IMR-90 (cell line): ENCODE results near the gene HAVCR1. TPM values are rescaled to one million over a fixed set of nuclear protein-coding genes. Genes with fewer than 3 reads are reported as not detected.

Experiments used
- ATAC-seq: fragments of 200-7000 bp; cut with Tn5 transposase; 2 replicates; pipeline ENCODE4 v1.9.1; 2020; ENCODE audit warnings: low read depth, mild to moderate bottlenecking, moderate library complexity
- BruUV-seq: library from RNA; stranded (reverse); fragments of 400-500 nt; replicated peaks from 2 replicates; lab custom pipeline; 2021; lab: Mats Ljungman, UMichigan
- CTCF ChIA-PET: fragments of 300-600 bp; formaldehyde crosslinking; extraction: SDS; loops from one replicate; lab custom pipeline; 2021; ENCODE audit warnings: antibody characterized with exemption; lab: Yijun Ruan, JAX
- POLR2A ChIA-PET: fragments of 300-600 bp; sonication (Branson Sonifier 250); formaldehyde crosslinking; loops from one replicate; lab custom pipeline; 2022; ENCODE audit warnings: antibody characterized with exemption; ENCODE audit not compliant: unreplicated experiment; lab: Charles Lee
- DNase-seq: peaks from one replicate; pipeline ENCODE4 v3.0.0; 2013
- H2AFZ ChIP-seq: replicated peaks from 2 replicates; pipeline ENCODE3; 2013; ENCODE audit warnings: low read length, mild to moderate bottlenecking; ENCODE audit not compliant: poor library complexity
- H2AK5ac ChIP-seq: 2 replicates; pipeline ENCODE4 v1.6.1; 2013; ENCODE audit warnings: low read depth, low read length, inconsistent platforms
- H2AK9ac ChIP-seq: replicated peaks from 2 replicates; pipeline ENCODE3; 2013; ENCODE audit warnings: mild to moderate bottlenecking, low read depth, low read length, moderate library complexity; ENCODE audit not compliant: poor library complexity
- H2BK120ac ChIP-seq: 2 replicates; pipeline ENCODE4 v1.6.1; 2013; ENCODE audit warnings: low read depth, low read length, inconsistent platforms
- H2BK15ac ChIP-seq: 3 replicates; pipeline ENCODE4 v1.6.1; 2013; ENCODE audit warnings: low read depth, low read length, inconsistent platforms
- H2BK20ac ChIP-seq: 2 replicates; pipeline ENCODE4 v1.6.1; 2013; ENCODE audit warnings: low read depth, mild to moderate bottlenecking, inconsistent platforms, low read length, moderate library complexity
- H2BK5ac ChIP-seq: 2 replicates; pipeline ENCODE4 v1.6.1; 2013; ENCODE audit warnings: mild to moderate bottlenecking, low read depth, low read length, inconsistent platforms; ENCODE audit not compliant: poor library complexity, severe bottlenecking
- H3K14ac ChIP-seq: replicated peaks from 2 replicates; pipeline ENCODE4 v1.6.1; 2013; ENCODE audit warnings: low read depth, low read length, inconsistent platforms
- H3K18ac ChIP-seq: 2 replicates; pipeline ENCODE4 v1.6.1; 2013; ENCODE audit warnings: low read depth, low read length, control low read depth
- H3K23ac ChIP-seq: 2 replicates; pipeline ENCODE4 v1.6.1; 2013; ENCODE audit warnings: low read depth, low read length, inconsistent platforms
- H3K27ac ChIP-seq: 2 replicates; pipeline ENCODE4 v1.5.1; 2013; ENCODE audit warnings: mild to moderate bottlenecking, control low read depth, low read length; ENCODE audit not compliant: insufficient read depth
- H3K27me3 ChIP-seq: 2 replicates; pipeline ENCODE4 v1.6.1; 2013; ENCODE audit warnings: low read length; ENCODE audit not compliant: control insufficient read depth, insufficient read depth
- H3K36me3 ChIP-seq: 2 replicates; pipeline ENCODE4 v1.6.1; 2013; ENCODE audit warnings: low read length, mixed read lengths; ENCODE audit not compliant: control insufficient read depth, insufficient read depth
- H3K4ac ChIP-seq: 2 replicates; pipeline ENCODE4 v1.6.1; 2013; ENCODE audit warnings: low read depth, low read length, inconsistent platforms
- H3K4me1 ChIP-seq: 2 replicates; pipeline ENCODE4 v1.6.1; 2013; ENCODE audit warnings: low read length, mixed read lengths; ENCODE audit not compliant: control insufficient read depth, insufficient read depth
- H3K4me2 ChIP-seq: 2 replicates; pipeline ENCODE4 v1.6.1; 2013; ENCODE audit warnings: low read depth, mild to moderate bottlenecking, control low read depth, low read length, moderate library complexity
- H3K4me3 ChIP-seq: 2 replicates; pipeline ENCODE4 v1.5.1; 2013; ENCODE audit warnings: low read depth, mild to moderate bottlenecking, control low read depth, low read length, moderate library complexity; ENCODE audit not compliant: insufficient read depth
- H3K56ac ChIP-seq: 2 replicates; pipeline ENCODE4 v1.6.1; 2013; ENCODE audit warnings: low read length, inconsistent platforms; ENCODE audit not compliant: insufficient read depth; ENCODE audit errors: extremely low read depth
- H3K79me1 ChIP-seq, 2 experiments: 2 replicates each; pipeline ENCODE4 v1.6.1; 2013; ENCODE audit warnings: low read length in 2 of 2, inconsistent platforms in 1 of 2, low read depth in 1 of 2
- H3K9ac ChIP-seq: 2 replicates; pipeline ENCODE4 v1.6.1; 2013; ENCODE audit warnings: low read depth, low read length, control low read depth
- H3K9me1 ChIP-seq: 2 replicates; pipeline ENCODE4 v1.6.1; 2013; ENCODE audit warnings: low read length, inconsistent platforms; ENCODE audit not compliant: insufficient read depth
- H3K9me3 ChIP-seq: 2 replicates; pipeline ENCODE4 v1.6.1; 2013; ENCODE audit warnings: low read length; ENCODE audit not compliant: control insufficient read depth, insufficient read depth
- H4K20me1 ChIP-seq: 2 replicates; pipeline ENCODE4 v1.6.1; 2013; ENCODE audit warnings: low read length, inconsistent platforms; ENCODE audit not compliant: insufficient read depth
- H4K5ac ChIP-seq: 2 replicates; pipeline ENCODE4 v1.6.1; 2013; ENCODE audit warnings: mild to moderate bottlenecking, low read depth, low read length, control low read depth
- H4K8ac ChIP-seq, 2 experiments: 2 replicates each; pipeline ENCODE4 v1.6.1; 2013; ENCODE audit warnings: low read depth in 2 of 2, low read length in 2 of 2, control low read depth in 1 of 2, inconsistent platforms in 1 of 2
- H4K91ac ChIP-seq: 2 replicates; pipeline ENCODE4 v1.6.1; 2013; ENCODE audit warnings: low read depth, low read length, inconsistent platforms; ENCODE audit not compliant: insufficient read depth
- CHD1 ChIP-seq: IDR thresholded peaks from 2 replicates; pipeline ENCODE4 v1.6.1; 2012; ENCODE audit warnings: low read depth, low read length, improper control_type of control experiment
- CTCF ChIP-seq: conservative IDR thresholded peaks from 2 replicates; pipeline ENCODE4 v1.5.1; 2012; ENCODE audit warnings: mild to moderate bottlenecking, low read depth, low read length, improper control_type of control experiment
- MAFK ChIP-seq: IDR thresholded peaks from 2 replicates; pipeline ENCODE4 v1.6.1; 2012; ENCODE audit warnings: low read depth, low read length, improper control_type of control experiment
- MAZ ChIP-seq: IDR thresholded peaks from 2 replicates; pipeline ENCODE4 v1.6.1; 2012; ENCODE audit warnings: low read depth, mild to moderate bottlenecking, low read length, improper control_type of control experiment, moderate library complexity, borderline replicate concordance
- RFX5 ChIP-seq: IDR thresholded peaks from 2 replicates; pipeline ENCODE4 v1.8.0; 2012; ENCODE audit warnings: low read depth, mild to moderate bottlenecking, low read length, moderate library complexity
- SMC3 ChIP-seq: fragments of 150-350 bp; IDR thresholded peaks from 2 replicates; pipeline ENCODE4 v1.6.1; 2016; ENCODE audit warnings: low read depth, mild to moderate bottlenecking, antibody characterized with exemption, low read length, moderate library complexity
- USF2 ChIP-seq: fragments of 150-350 bp; IDR thresholded peaks from 2 replicates; pipeline ENCODE4 v1.6.1; 2017; ENCODE audit warnings: mild to moderate bottlenecking, antibody characterized with exemption, low read length, low read depth
- WGBS, 2 experiments: methylation state at CpG; one replicate each; pipeline versions ENCODE4 v1.1.5 to v1.1.7; 2013; ENCODE audit warnings: missing lambda C conversion rate in 2 of 2; ENCODE audit not compliant: insufficient read length in 1 of 2; ENCODE audit errors: extremely low coverage in 2 of 2; 5-methylcytosine and 5-hydroxymethylcytosine counted together
- dilution Hi-C: fragments of 300-500 bp; cut with HindIII; formaldehyde crosslinking; loops from one replicate; pipeline ENCODE4 v1.14.3; 2018; ENCODE audit warnings: low sequenced_read_pairs; ENCODE audit not compliant: unreplicated experiment
- in situ Hi-C: fragments of 300-500 bp; cut with MboI; formaldehyde crosslinking; loops from 3 replicates; pipeline ENCODE4 v1.14.3; 2019; ENCODE audit warnings: low sequenced_read_pairs, inconsistent platforms, mixed read lengths
- intact Hi-C: fragments of 100-400 bp; cut with micrococcal nuclease; formaldehyde crosslinking; loops from 2 replicates; pipeline ENCODE4 v1.10.0; 2022
- polyA plus RNA-seq, 3 experiments: library from polyadenylated mRNA; depleted of rRNA; stranded (reverse); fragments of >200 nt; gene quantifications; 2 replicates each; pipeline ENCODE4 v1.2.3, GENCODE V29; 2012; ENCODE audit warnings: low replicate concordance in 1 of 3
- total RNA-seq: library from RNA; depleted of rRNA; stranded (reverse); fragments of >200 nt; gene quantifications from 2 replicates; pipeline ENCODE4 v1.2.3, GENCODE V29; 2012

The HAVCR1 gene
- total and polyA plus RNA-seq, 2 of the 4 experiments (the other 2 are of a cell fraction): not detected

GRCh38 chr5:157047898-157048297 lies 11.0 kb downstream of the HAVCR1 start:
- in situ Hi-C loops (no loop called here), dilution Hi-C loops (no loop called here)

More at GRCh38 chr5:157047898-157048297, 11.0 kb downstream of the HAVCR1 start:
- Histone ChIP-seq H2BK15ac (no peak overlapping the region), H3K27ac (no peak overlapping the region), H2AFZ (no peak overlapping the region), H3K56ac (no peak overlapping the region), H3K4me1 (no peaks in the 10 kb centered on the region), H2BK5ac (no peak overlapping the region), H3K9ac (no peak overlapping the region), H3K18ac (no peak overlapping the region), H2AK5ac (no peak overlapping the region), H3K4me3 (no peak overlapping the region), H3K9me3 (peaks cover 2% of the 10 kb centered on the region; the same call in 1 of the 2 replicates), H4K20me1 (no peaks in the 10 kb centered on the region), H3K79me1 (no peaks in the 10 kb centered on the region), H3K14ac (no peak overlapping the region), H2BK20ac (no peak overlapping the region), H4K91ac (no peak overlapping the region), H4K8ac (no peak overlapping the region), H2AK9ac (no peak overlapping the region), H3K23ac (no peak overlapping the region), H4K5ac (no peak overlapping the region), H3K27me3 (no peaks in the 10 kb centered on the region), H3K9me1 (no peaks in the 10 kb centered on the region), H2BK120ac (no peak overlapping the region), H3K36me3 (no peaks in the 10 kb centered on the region), H3K4ac (no peak overlapping the region), H3K4me2 (no peak overlapping the region)
- ChIA-PET POLR2A (no interaction called here), CTCF (no interaction called here)
- no peak for DNase-seq
- TF ChIP-seq MAZ (no peak), RFX5 (no peak), MAFK (no peak), CHD1 (no peak), SMC3 (no peak), USF2 (no peak), CTCF (no peak)
- ATAC-seq: no peak
- BruUV-seq: no TSS peak
- intact Hi-C loops: no loop called here
- WGBS, 2 experiments: no CpG with 5 or more reads among the region's 5 CpGs
